Erythroblast (primary cell): ENCODE data around the gene ELP6.

Experiments
- GATA1 ChIP-seq: IDR thresholded peaks from 2 replicates; pipeline ENCODE4 v1.6.1; 2011; ENCODE audit warnings: low read depth, mild to moderate bottlenecking, control low read depth, low read length, moderate library complexity
- POLR2A ChIP-seq: IDR thresholded peaks from 2 replicates; pipeline ENCODE4 v1.6.1; 2011; ENCODE audit warnings: mild to moderate bottlenecking, low read length

GRCh38 chr3:47478022-47478421 lies 35.5 kb downstream of the ELP6 start:
- TF ChIP-seq POLR2A (no peak), GATA1 (no peak)
